Gastrocnemius medialis (tissue), 4 donors: ENCODE data around the gene BMF. TPM values are rescaled to one million over a fixed set of nuclear protein-coding genes. Genes with fewer than 3 reads are reported as not detected.

ENCODE experiments used
- ATAC-seq, 2 donors: fragments of 150-250 bp; one replicate each; pipeline ENCODE4 v1.9.1; 2016
- DNase-seq, 2 donors: peaks; one replicate each; pipeline ENCODE4 v3.0.0-alpha.2; 2019
- H3K27ac ChIP-seq, 4 donors: fragments of 200-600 bp; sonication (generic); 1 replicate in 1 of 4; 2 replicates in 3 of 4; pipeline ENCODE4 v1.5.1; 2016 to 2018; ENCODE audit warnings: mild to moderate bottlenecking in 2 of 4, moderate library complexity in 1 of 4
- H3K27me3 ChIP-seq, 3 donors: fragments of 200-600 bp; sonication (generic) in 2 of 3; 1 replicate in 1 of 3; 2 replicates in 2 of 3; pipeline versions ENCODE4 v1.5.1 to v1.6.0; 2016 to 2019; ENCODE audit warnings: mild to moderate bottlenecking in 1 of 3, moderate library complexity in 1 of 3
- H3K36me3 ChIP-seq, 2 donors: fragments of 200-600 bp; sonication (generic) in 1 of 2; one replicate each; pipeline ENCODE4 v1.5.1; 2017 to 2018
- H3K4me1 ChIP-seq, 2 donors: fragments of 200-600 bp; sonication (generic) in 1 of 2; one replicate each; pipeline ENCODE4 v1.5.1; 2016 to 2017; ENCODE audit warnings: mild to moderate bottlenecking in 2 of 2
- H3K4me3 ChIP-seq, 4 donors: fragments of 200-600 bp; sonication (generic) in 3 of 4; 1 replicate in 1 of 4; 2 replicates in 3 of 4; pipeline ENCODE4 v1.5.1; 2016 to 2019; ENCODE audit warnings: mild to moderate bottlenecking in 2 of 4
- H3K9me3 ChIP-seq, 3 donors: fragments of 200-600 bp; sonication (generic) in 2 of 3; 1 replicate in 1 of 3; 2 replicates in 2 of 3; pipeline ENCODE4 v1.5.1; 2016 to 2019
- POLR2A ChIP-seq, 2 donors: fragments of 450-650 bp; IDR thresholded peaks; one replicate each; pipeline ENCODE4 v1.6.1; 2017; ENCODE audit warnings: antibody characterized with exemption in 2 of 2, mild to moderate bottlenecking in 2 of 2, moderate library complexity in 2 of 2
- in situ Hi-C, 4 donors: fragments of 200-750 bp; cut with MboI; loops; one replicate each; pipeline versions ENCODE4 v1.15.0 to v1.8.0; 2017; ENCODE audit warnings: low sequenced_read_pairs in 4 of 4
- intact Hi-C: fragments of 100-400 bp; cut with DNase I; formaldehyde crosslinking; loops from one replicate; pipeline ENCODE4 v1.15.1; 2023; ENCODE audit warnings: low total_unique reads
- total RNA-seq, 4 donors: library from RNA; depleted of rRNA; stranded (reverse); fragments of >200 nt; gene quantifications; one replicate each; pipeline versions ENCODE4 v1.1.0 to v1.2.3, GENCODE V29; 2016
- TF ChIP-seq, protein P1 (sequence below), 5 experiments: fragments of 450-650 bp in 3 of 5; fragments of 200-600 bp in 2 of 5; sonication (generic) in 2 of 5; IDR thresholded peaks in 4 of 5; conservative IDR thresholded peaks in 1 of 5; 1 replicate in 4 of 5; 2 replicates in 1 of 5; pipeline ENCODE4 v1.5.1; 2016 to 2019; ENCODE audit warnings: antibody characterized with exemption in 5 of 5, mild to moderate bottlenecking in 3 of 5, moderate library complexity in 3 of 5

BMF gene
- total RNA-seq, 4 donors from 2014 or later, result 0.82 to 11.6 (median 3.2) TPM

DNA sequence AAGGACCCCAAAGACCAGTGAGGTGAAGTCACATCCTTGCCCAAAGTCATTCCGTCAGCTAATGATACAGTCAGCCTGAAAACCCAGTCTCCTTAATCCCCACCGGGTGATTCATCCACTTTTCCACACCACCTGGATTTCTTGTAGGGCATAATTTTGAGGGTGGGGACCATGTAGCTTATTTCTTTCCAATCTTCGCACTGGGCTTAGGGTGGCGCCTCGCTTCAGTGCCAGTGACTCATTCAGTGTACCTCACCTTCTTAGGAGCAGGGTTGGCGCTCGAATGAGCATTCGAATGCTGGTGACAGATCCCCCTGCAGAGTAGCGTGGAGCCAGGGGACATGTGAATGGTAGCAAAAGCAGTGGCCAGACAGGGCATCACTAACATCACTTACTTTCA, 24.0 kb downstream of the BMF start:
- DNase-seq (no peak), ATAC-seq (no peak)
- H3K27ac ChIP-seq, result no peak overlapping the region
- H3K4me3 ChIP-seq, result no peak overlapping the region
- no peaks in the 10 kb centered on the region for H3K9me3 ChIP-seq
- H3K36me3 ChIP-seq, result no peaks in the 10 kb centered on the region
- in situ Hi-C loops, result no loop called here
- no peaks in the 10 kb centered on the region for H3K27me3 ChIP-seq
- H3K4me1 ChIP-seq, result peaks cover 49 to 53% of the 10 kb centered on the region in 2 donors
- intact Hi-C loops, result no loop called here
- TF ChIP-seq POLR2A (IDR thresholded peaks at IDR 0.05), result no peak
- TF ChIP-seq, protein P1, sequence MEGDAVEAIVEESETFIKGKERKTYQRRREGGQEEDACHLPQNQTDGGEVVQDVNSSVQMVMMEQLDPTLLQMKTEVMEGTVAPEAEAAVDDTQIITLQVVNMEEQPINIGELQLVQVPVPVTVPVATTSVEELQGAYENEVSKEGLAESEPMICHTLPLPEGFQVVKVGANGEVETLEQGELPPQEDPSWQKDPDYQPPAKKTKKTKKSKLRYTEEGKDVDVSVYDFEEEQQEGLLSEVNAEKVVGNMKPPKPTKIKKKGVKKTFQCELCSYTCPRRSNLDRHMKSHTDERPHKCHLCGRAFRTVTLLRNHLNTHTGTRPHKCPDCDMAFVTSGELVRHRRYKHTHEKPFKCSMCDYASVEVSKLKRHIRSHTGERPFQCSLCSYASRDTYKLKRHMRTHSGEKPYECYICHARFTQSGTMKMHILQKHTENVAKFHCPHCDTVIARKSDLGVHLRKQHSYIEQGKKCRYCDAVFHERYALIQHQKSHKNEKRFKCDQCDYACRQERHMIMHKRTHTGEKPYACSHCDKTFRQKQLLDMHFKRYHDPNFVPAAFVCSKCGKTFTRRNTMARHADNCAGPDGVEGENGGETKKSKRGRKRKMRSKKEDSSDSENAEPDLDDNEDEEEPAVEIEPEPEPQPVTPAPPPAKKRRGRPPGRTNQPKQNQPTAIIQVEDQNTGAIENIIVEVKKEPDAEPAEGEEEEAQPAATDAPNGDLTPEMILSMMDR (IDR thresholded peaks at IDR 0.05 in 4 of 5, conservative IDR thresholded peaks at IDR 0.05 in 1 of 5), result no peak

DNA sequence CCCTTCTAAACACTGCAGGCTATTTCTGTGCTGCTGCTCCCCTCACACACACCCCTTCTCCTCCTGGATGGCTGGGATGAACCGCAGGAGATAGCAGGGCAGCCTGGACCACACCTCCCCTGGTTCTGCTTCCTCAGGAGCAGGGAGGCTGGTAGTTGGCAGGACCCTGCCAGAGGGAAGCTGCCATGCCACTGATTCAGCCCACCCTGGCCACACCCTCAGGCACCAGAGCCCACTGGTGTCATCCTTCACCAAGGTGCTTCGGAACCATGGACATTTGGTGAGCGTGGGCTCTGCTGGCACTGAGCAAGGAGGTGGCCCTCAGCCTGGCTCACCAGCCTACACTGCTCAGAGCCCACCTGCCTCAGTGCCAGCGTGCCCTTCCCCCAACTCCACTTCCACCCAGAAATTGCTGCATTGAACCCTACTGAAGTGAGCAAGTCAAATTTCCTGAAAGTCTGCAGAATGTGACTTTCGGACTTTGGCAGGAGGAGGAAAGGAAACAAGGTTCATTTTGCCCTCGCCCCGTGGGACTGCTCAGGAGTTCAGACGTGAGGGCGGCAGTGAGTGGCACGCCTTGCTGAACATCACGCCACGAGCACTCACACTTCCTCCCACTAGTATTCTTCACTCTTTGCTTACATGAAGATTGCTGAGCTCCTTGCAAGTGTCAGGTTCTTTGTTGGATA, 26.3 kb downstream of the BMF start:
- intact Hi-C loops, result no loop called here
- Histone ChIP-seq H3K9me3 (no peaks in the 10 kb centered on the region), H3K27ac (peak overlapping the region; percentile 68 to 77 (median 72)), H3K4me3 (peak overlapping the region; percentile 34 to 56 (median 44)), H3K36me3 (no peaks in the 10 kb centered on the region), H3K4me1 (peaks cover 28 to 33% of the 10 kb centered on the region in 2 donors), H3K27me3 (no peaks in the 10 kb centered on the region)
- ATAC-seq (peak; percentile 4 to 11), DNase-seq (no peak)
- TF ChIP-seq POLR2A (IDR thresholded peaks at IDR 0.05), result no peak
- TF ChIP-seq, protein P1 (IDR thresholded peaks at IDR 0.05 in 4 of 5, conservative IDR thresholded peaks at IDR 0.05 in 1 of 5), result no peak
- in situ Hi-C loops, result no loop called here

DNA sequence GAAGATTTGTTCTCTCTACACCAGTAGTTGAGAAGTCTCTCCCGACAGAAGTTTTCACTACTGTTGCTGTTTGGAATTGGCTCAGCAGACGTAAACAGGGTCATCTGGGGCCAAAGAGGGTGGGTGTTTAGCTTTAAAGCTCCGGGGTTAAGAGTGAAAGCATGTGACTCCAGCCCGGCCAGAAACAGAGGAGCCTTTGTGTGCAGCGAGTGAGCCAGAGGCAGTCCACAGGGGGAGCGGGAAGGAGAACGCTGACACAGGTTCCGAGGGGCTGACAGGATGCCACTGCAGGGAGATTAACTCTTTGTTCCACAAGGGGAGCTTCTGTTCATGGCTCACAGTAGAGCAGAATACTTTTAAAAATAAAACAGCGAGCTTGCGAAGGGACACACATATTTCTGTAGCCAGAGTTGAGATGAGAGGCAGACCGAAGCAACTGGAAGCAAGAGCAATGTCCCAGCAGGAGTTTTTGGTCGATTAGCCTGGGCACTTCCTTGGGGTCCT, 26.9 kb downstream of the BMF start:
- peak overlapping the region; percentile 34 to 56 (median 44) for H3K4me3 ChIP-seq
- TF ChIP-seq, protein P1 (IDR thresholded peaks at IDR 0.05 in 4 of 5, conservative IDR thresholded peaks at IDR 0.05 in 1 of 5), result no peak
- TF ChIP-seq POLR2A (IDR thresholded peaks at IDR 0.05), result peak in 1 of 2 donors; percentile 43
- intact Hi-C loops (loop anchor here (1.0 kb wide), 1 partner anchor 8 kb away; no protein-coding TSS in a partner anchor), in situ Hi-C loops (no loop called here)
- H3K4me1 ChIP-seq, result peaks cover 22 to 27% of the 10 kb centered on the region in 2 donors
- peak; percentile 68 to 69 for DNase-seq
- H3K27ac ChIP-seq, result peak overlapping the region; percentile 68 to 77 (median 72)
- peak; percentile 93 for ATAC-seq
- H3K27me3 ChIP-seq, result no peaks in the 10 kb centered on the region
- H3K9me3 ChIP-seq, result no peaks in the 10 kb centered on the region
- no peaks in the 10 kb centered on the region for H3K36me3 ChIP-seq

DNA sequence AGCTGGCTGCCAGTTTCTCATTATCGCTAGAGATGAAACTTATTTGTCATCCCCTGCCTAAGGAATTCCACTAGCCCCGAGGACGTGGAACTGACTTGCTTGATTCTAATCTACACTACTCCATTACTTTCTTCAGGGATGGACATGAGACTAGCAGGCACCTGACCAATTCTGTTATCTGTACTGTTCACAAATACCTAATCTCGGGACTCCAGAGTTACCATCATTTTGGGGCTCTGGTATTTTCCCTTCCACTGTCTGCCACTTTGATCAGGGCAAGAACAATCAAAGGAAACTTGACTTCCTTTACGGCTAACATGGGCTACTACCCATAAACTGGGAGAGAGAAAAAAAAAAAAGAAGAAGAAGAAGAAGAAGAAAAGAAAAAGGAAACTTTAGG, 27.8 kb downstream of the BMF start:
- H3K36me3 ChIP-seq, result no peaks in the 10 kb centered on the region
- no peak for TF ChIP-seq POLR2A (IDR thresholded peaks at IDR 0.05)
- TF ChIP-seq, protein P1 (IDR thresholded peaks at IDR 0.05 in 4 of 5, conservative IDR thresholded peaks at IDR 0.05 in 1 of 5), result no peak
- intact Hi-C loops (loop anchor here (1.0 kb wide), 1 partner anchor 8 kb away; no protein-coding TSS in a partner anchor), in situ Hi-C loops (no loop called here)
- DNase-seq (no peak), ATAC-seq (no peak)
- peaks cover 17 to 24% of the 10 kb centered on the region in 2 donors for H3K4me1 ChIP-seq
- H3K4me3 ChIP-seq, result peak overlapping the region in 2 of 4 donors; percentile 46 to 56
- no peaks in the 10 kb centered on the region for H3K9me3 ChIP-seq
- H3K27me3 ChIP-seq, result no peaks in the 10 kb centered on the region
- H3K27ac ChIP-seq, result peak overlapping the region; percentile 68 to 77 (median 72)
